PC-9 (cell line): ENCODE measurements around the gene PDE4C. TPM values are rescaled to one million over a fixed set of nuclear protein-coding genes. Genes with fewer than 3 reads are reported as not detected.

ENCODE experiments used
- BruUV-seq: library from RNA; stranded (reverse); fragments of 400-500 nt; replicated peaks from 2 replicates; lab custom pipeline; 2021; lab: Mats Ljungman, UMichigan
- CTCF ChIA-PET: fragments of 300-600 bp; sonication (Branson Sonifier 250); formaldehyde crosslinking; loops from one replicate; lab custom pipeline; 2022; ENCODE audit warnings: antibody characterized with exemption; lab: Charles Lee
- POLR2A ChIA-PET: fragments of 300-600 bp; sonication (Branson Sonifier 250); formaldehyde crosslinking; loops from one replicate; lab custom pipeline; 2022; ENCODE audit warnings: antibody characterized with exemption; ENCODE audit not compliant: unreplicated experiment; lab: Charles Lee
- DNase-seq, 2 experiments: peaks; one replicate each; pipeline versions ENCODE4 v3.0.0 to v3.0.0-alpha.2; 2015 to 2022; ENCODE audit warnings: mixed read lengths in 1 of 2
- H2AFZ ChIP-seq: fragments of 200-600 bp; sonication (generic); 2 replicates; pipeline ENCODE4 v1.8.1; 2017; ENCODE audit warnings: antibody characterized with exemption
- H3F3A ChIP-seq: fragments of 200-600 bp; sonication (generic); 2 replicates; pipeline ENCODE4 v1.8.1; 2017; ENCODE audit warnings: antibody characterized with exemption, mild to moderate bottlenecking, low read depth; ENCODE audit not compliant: insufficient read depth
- H3K27ac ChIP-seq: fragments of 200-600 bp; sonication (generic); 2 replicates; pipeline ENCODE4 v1.6.1; 2016; ENCODE audit warnings: mixed run types
- H3K27me3 ChIP-seq: fragments of 200-600 bp; sonication (generic); 2 replicates; pipeline ENCODE4 v1.6.1; 2016; ENCODE audit warnings: low read depth, mixed run types; ENCODE audit not compliant: insufficient read depth
- H3K36me3 ChIP-seq: fragments of 200-600 bp; sonication (generic); 2 replicates; pipeline ENCODE4 v1.6.1; 2016; ENCODE audit warnings: low read depth, mixed run types
- H3K4me1 ChIP-seq: fragments of 200-600 bp; sonication (generic); replicated peaks from 2 replicates; pipeline ENCODE4 v1.6.1; 2016; ENCODE audit warnings: mixed run types; ENCODE audit not compliant: insufficient read depth
- H3K4me2 ChIP-seq: fragments of 200-600 bp; sonication (generic); 2 replicates; pipeline ENCODE4 v1.6.1; 2017; ENCODE audit warnings: mixed run types
- H3K4me3 ChIP-seq: fragments of 200-600 bp; sonication (generic); 2 replicates; pipeline ENCODE4 v1.6.1; 2016; ENCODE audit warnings: mixed run types
- H3K79me2 ChIP-seq: fragments of 200-600 bp; sonication (generic); 2 replicates; pipeline ENCODE4 v1.6.1; 2017; ENCODE audit warnings: low read depth, mixed run types
- H3K9me2 ChIP-seq: fragments of 200-600 bp; sonication (generic); 2 replicates; pipeline ENCODE4 v1.8.1; 2017; ENCODE audit warnings: mild to moderate bottlenecking; ENCODE audit not compliant: insufficient read depth
- H3K9me3 ChIP-seq: fragments of 200-600 bp; sonication (generic); 2 replicates; pipeline ENCODE4 v1.8.1; 2016; ENCODE audit warnings: low read depth; ENCODE audit not compliant: insufficient read depth
- H4K20me1 ChIP-seq: fragments of 200-600 bp; sonication (generic); 2 replicates; pipeline ENCODE4 v1.8.1; 2017; ENCODE audit not compliant: insufficient read depth
- CTCF ChIP-seq: fragments of 200-600 bp; sonication (generic); conservative IDR thresholded peaks from 2 replicates; pipeline ENCODE4 v1.6.1; 2017; ENCODE audit warnings: mixed run types, antibody characterized with exemption, mild to moderate bottlenecking, moderate library complexity
- EZH2 ChIP-seq: fragments of 200-600 bp; sonication (generic); IDR thresholded peaks from 2 replicates; pipeline ENCODE4 v1.8.0; 2017; ENCODE audit warnings: antibody characterized with exemption, low read depth
- intact Hi-C: fragments of 100-400 bp; cut with micrococcal nuclease; formaldehyde crosslinking; loops from one replicate; pipeline ENCODE4 v1.10.0; 2022; ENCODE audit not compliant: unreplicated experiment
- total RNA-seq: library from RNA; stranded (reverse); gene quantifications from 2 replicates; pipeline ENCODE4 v1.2.3, GENCODE V29; 2021

Gene PDE4C
- total RNA-seq, 1 experiment from 2014 or later: 2.2 TPM

GRCh38 chr19:18269070-18269723 lies 43.0 kb upstream of the PDE4C start:
- TF ChIP-seq CTCF: no peak
- TF ChIP-seq EZH2: no peak
- Histone ChIP-seq H3K27me3 (no peaks in the 10 kb centered on the region), H2AFZ (no peak overlapping the region), H3K27ac (no peak overlapping the region), H3K4me3 (no peak overlapping the region), H3K36me3 (no peaks in the 10 kb centered on the region), H3K4me1 (peaks cover 14% of the 10 kb centered on the region), H3F3A (peaks cover 28% of the 10 kb centered on the region), H3K9me2 (no peaks in the 10 kb centered on the region), H4K20me1 (no peaks in the 10 kb centered on the region), H3K9me3 (no peaks in the 10 kb centered on the region), H3K4me2 (no peak overlapping the region), H3K79me2 (peaks cover 8% of the 10 kb centered on the region)
- BruUV-seq: no TSS peak
- ChIA-PET CTCF (interaction anchor here (0.7 kb wide), 3 partner anchors 29 to 70 kb away, joined by 3 to 5 read pairs (median 4); no protein-coding TSS in a partner anchor), POLR2A (interaction anchor here (0.7 kb wide), 1 partner anchor 38 kb away, joined by 12 read pairs; no protein-coding TSS in a partner anchor)
- DNase-seq: no peak
- intact Hi-C loops: no loop called here

GRCh38 chr19:18266771-18267686 lies 40.8 kb upstream of the PDE4C start:
- no peaks in the 10 kb centered on the region for H3K27me3 ChIP-seq
- H3K27ac ChIP-seq: no peak overlapping the region
- H3K36me3 ChIP-seq: no peaks in the 10 kb centered on the region
- no peaks in the 10 kb centered on the region for H3K9me2 ChIP-seq
- intact Hi-C loops: no loop called here
- H3K9me3 ChIP-seq: no peaks in the 10 kb centered on the region
- TF ChIP-seq CTCF (no peak), EZH2 (no peak)
- POLR2A ChIA-PET: no interaction called here
- no peak overlapping the region for H3K4me2 ChIP-seq
- H3K4me1 ChIP-seq: peaks cover 2% of the 10 kb centered on the region
- BruUV-seq: no TSS peak
- CTCF ChIA-PET: no interaction called here
- peaks cover 18% of the 10 kb centered on the region for H3F3A ChIP-seq
- H2AFZ ChIP-seq: no peak overlapping the region
- DNase-seq: no peak
- H3K79me2 ChIP-seq: no peaks in the 10 kb centered on the region
- no peaks in the 10 kb centered on the region for H4K20me1 ChIP-seq
- H3K4me3 ChIP-seq: no peak overlapping the region

- Histone ChIP-seq H3K27ac (no peak overlapping the region), H4K20me1 (no peaks in the 10 kb centered on the region), H3K9me2 (no peaks in the 10 kb centered on the region), H3K4me2 (no peak overlapping the region), H2AFZ (no peak overlapping the region), H3K36me3 (no peaks in the 10 kb centered on the region), H3F3A (peaks cover 13% of the 10 kb centered on the region), H3K27me3 (no peaks in the 10 kb centered on the region), H3K9me3 (no peaks in the 10 kb centered on the region), H3K4me3 (no peak overlapping the region), H3K4me1 (no peaks in the 10 kb centered on the region), H3K79me2 (no peaks in the 10 kb centered on the region)
- ChIA-PET CTCF (no interaction called here), POLR2A (no interaction called here)
- BruUV-seq: no TSS peak
- intact Hi-C loops: no loop called here
- TF ChIP-seq CTCF (no peak), EZH2 (no peak)
- DNase-seq: no peak
Observed at GRCh38 chr19:18265582-18265981, 39.3 kb upstream of the PDE4C start.
